Prostate gland (tissue), 2 donors: ENCODE results near the gene PTPRM.

Experiments used
- POLR2A ChIP-seq: fragments of 450-650 bp; IDR thresholded peaks from one replicate; pipeline ENCODE4 v1.6.1; 2016; ENCODE audit warnings: antibody characterized with exemption, mild to moderate bottlenecking
- TF ChIP-seq, protein P1 (sequence below), 4 experiments: fragments of 200-600 bp in 2 of 4; fragments of 450-650 bp in 2 of 4; sonication (generic) in 2 of 4; IDR thresholded peaks; 1 replicate in 3 of 4; 2 replicates in 1 of 4; pipeline ENCODE4 v1.5.1; 2016 to 2019; ENCODE audit warnings: antibody characterized with exemption in 4 of 4, mild to moderate bottlenecking in 2 of 4, moderate library complexity in 2 of 4

DNA sequence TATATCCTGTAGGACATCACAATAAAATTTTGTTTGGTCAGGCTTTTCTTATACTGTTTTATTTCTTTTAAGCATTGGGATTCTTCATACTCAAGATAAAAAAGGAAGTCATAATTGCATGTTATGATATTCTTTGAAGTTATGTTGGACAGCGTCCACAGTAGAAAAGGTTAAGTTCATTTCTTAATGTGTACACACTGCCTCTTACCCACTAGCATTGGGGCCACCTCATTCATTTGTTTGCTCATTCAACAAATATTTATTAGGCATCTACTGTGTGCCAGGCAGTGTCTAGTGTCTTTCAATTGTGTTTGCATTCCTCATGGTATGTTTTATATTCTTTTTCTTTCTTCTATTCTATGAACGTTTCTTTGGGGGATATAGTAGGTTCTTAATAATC, 70.2 kb downstream of the PTPRM start:
- TF ChIP-seq, protein P1, sequence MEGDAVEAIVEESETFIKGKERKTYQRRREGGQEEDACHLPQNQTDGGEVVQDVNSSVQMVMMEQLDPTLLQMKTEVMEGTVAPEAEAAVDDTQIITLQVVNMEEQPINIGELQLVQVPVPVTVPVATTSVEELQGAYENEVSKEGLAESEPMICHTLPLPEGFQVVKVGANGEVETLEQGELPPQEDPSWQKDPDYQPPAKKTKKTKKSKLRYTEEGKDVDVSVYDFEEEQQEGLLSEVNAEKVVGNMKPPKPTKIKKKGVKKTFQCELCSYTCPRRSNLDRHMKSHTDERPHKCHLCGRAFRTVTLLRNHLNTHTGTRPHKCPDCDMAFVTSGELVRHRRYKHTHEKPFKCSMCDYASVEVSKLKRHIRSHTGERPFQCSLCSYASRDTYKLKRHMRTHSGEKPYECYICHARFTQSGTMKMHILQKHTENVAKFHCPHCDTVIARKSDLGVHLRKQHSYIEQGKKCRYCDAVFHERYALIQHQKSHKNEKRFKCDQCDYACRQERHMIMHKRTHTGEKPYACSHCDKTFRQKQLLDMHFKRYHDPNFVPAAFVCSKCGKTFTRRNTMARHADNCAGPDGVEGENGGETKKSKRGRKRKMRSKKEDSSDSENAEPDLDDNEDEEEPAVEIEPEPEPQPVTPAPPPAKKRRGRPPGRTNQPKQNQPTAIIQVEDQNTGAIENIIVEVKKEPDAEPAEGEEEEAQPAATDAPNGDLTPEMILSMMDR (IDR thresholded peaks at IDR 0.05) = no peak
- no peak for TF ChIP-seq POLR2A
